Ectodermal cell (in vitro differentiated cells): ENCODE data around the gene NLGN4Y. TPM values are rescaled to one million over a fixed set of nuclear protein-coding genes. Genes with fewer than 3 reads are reported as not detected.
A peak's percentile ranks its signal among the peaks of the same experiment; 100 is the strongest.

Experiments
- H3K27ac ChIP-seq: 2 replicates; pipeline ENCODE4 v1.7.0; 2013; ENCODE audit warnings: mild to moderate bottlenecking, low read depth, low read length; ENCODE audit not compliant: insufficient read depth, poor library complexity, severe bottlenecking
- H3K27me3 ChIP-seq: 2 replicates; pipeline ENCODE4 v1.7.0; 2013; ENCODE audit warnings: mild to moderate bottlenecking, low read length; ENCODE audit not compliant: insufficient read depth, control insufficient read depth, poor library complexity, severe bottlenecking
- H3K36me3 ChIP-seq: one replicate; pipeline ENCODE4 v1.7.0; 2013; ENCODE audit warnings: low read length; ENCODE audit not compliant: control insufficient read depth, insufficient read depth
- H3K4me1 ChIP-seq: one replicate; pipeline ENCODE4 v1.7.0; 2013; ENCODE audit warnings: low read length; ENCODE audit not compliant: control insufficient read depth, insufficient read depth
- H3K4me3 ChIP-seq: 2 replicates; pipeline ENCODE4 v1.7.0; 2013; ENCODE audit warnings: low read depth, low read length, control low read depth; ENCODE audit not compliant: insufficient read depth
- H3K9me3 ChIP-seq: 2 replicates; pipeline ENCODE4 v1.7.0; 2013; ENCODE audit warnings: mild to moderate bottlenecking, low read length, moderate library complexity; ENCODE audit not compliant: control insufficient read depth
- WGBS, 2 experiments: methylation state at CpG; one replicate each; pipeline ENCODE4 v1.1.7; 2013; ENCODE audit warnings: missing lambda C conversion rate in 2 of 2; 5-methylcytosine and 5-hydroxymethylcytosine counted together
- polyA plus RNA-seq, 4 experiments: library from polyadenylated mRNA; stranded (reverse); fragments of 50-300 nt; gene quantifications; one replicate each; pipeline ENCODE4 v1.2.3, GENCODE V29; 2013

The NLGN4Y gene
- 19.3 TPM for polyA plus RNA-seq (2013, experiment 1 of 4)
- polyA plus RNA-seq (2013, experiment 2 of 4) = 20.6 TPM
- polyA plus RNA-seq (2013, experiment 3 of 4) = 16.5 TPM
- 18.3 TPM for polyA plus RNA-seq (2013, experiment 4 of 4)

GRCh38 chrY:14524272-14525231 is at the start of gene NLGN4Y:
Gene NLGN4Y, plus strand, starts transcription at chrY:14524529. Its CDS starts 97,591 bp downstream, at chrY:14622120.
- Histone ChIP-seq H3K9me3 (no peaks in the 10 kb centered on the region), H3K27me3 (no peaks in the 10 kb centered on the region), H3K27ac (peak within 1 kb of the TSS; percentile 50)

GRCh38 chrY:14485935-14486334 is 38.4 kb upstream of the NLGN4Y start:
- Histone ChIP-seq H3K4me1 (no peaks in the 10 kb centered on the region), H3K4me3 (no peak overlapping the region), H3K27me3 (no peaks in the 10 kb centered on the region), H3K27ac (no peak overlapping the region), H3K36me3 (no peaks in the 10 kb centered on the region), H3K9me3 (no peaks in the 10 kb centered on the region)

More at GRCh38 chrY:14524272-14525231, at the start of gene NLGN4Y:
- Histone ChIP-seq H3K4me1 (no peaks in the 10 kb centered on the region), H3K36me3 (no peaks in the 10 kb centered on the region), H3K4me3 (peak within 1 kb of the TSS; percentile 56)
- 0% methylated on average over 63 of the region's 65 CpGs for WGBS, 2 experiments

- H3K36me3 ChIP-seq = no peaks in the 10 kb centered on the region
- H3K9me3 ChIP-seq = no peaks in the 10 kb centered on the region
- H3K27ac ChIP-seq = no peak overlapping the region
- WGBS, 2 experiments = 50 to 100% methylated on average over 1 of the region's 1 CpG
- no peaks in the 10 kb centered on the region for H3K4me1 ChIP-seq
- no peak overlapping the region for H3K4me3 ChIP-seq
- H3K27me3 ChIP-seq = no peaks in the 10 kb centered on the region
These were observed 34.1 kb upstream of the NLGN4Y start for GRCh38 chrY:14490226-14490625.

- H3K4me1 ChIP-seq = no peaks in the 10 kb centered on the region
- H3K36me3 ChIP-seq = no peaks in the 10 kb centered on the region
- no peak overlapping the region for H3K27ac ChIP-seq
- no peaks in the 10 kb centered on the region for H3K9me3 ChIP-seq
- no peak overlapping the region for H3K4me3 ChIP-seq
- no peaks in the 10 kb centered on the region for H3K27me3 ChIP-seq
- 97 to 100% methylated on average over 2 of the region's 2 CpGs for WGBS, 2 experiments
These were observed 26.3 kb upstream of the NLGN4Y start for GRCh38 chrY:14498071-14498470.

GRCh38 chrY:14504592-14504991 is 19.7 kb upstream of the NLGN4Y start:
- Histone ChIP-seq H3K27me3 (no peaks in the 10 kb centered on the region), H3K27ac (no peak overlapping the region), H3K4me1 (no peaks in the 10 kb centered on the region), H3K4me3 (no peak overlapping the region), H3K9me3 (no peaks in the 10 kb centered on the region), H3K36me3 (no peaks in the 10 kb centered on the region)
- WGBS, 2 experiments = no CpG with 5 or more reads among the region's 2 CpGs

GRCh38 chrY:14522379-14522950 is 1.9 kb upstream of the NLGN4Y start:
- Histone ChIP-seq H3K4me3 (peak overlapping the region; percentile 56), H3K4me1 (no peaks in the 10 kb centered on the region), H3K36me3 (no peaks in the 10 kb centered on the region), H3K27me3 (no peaks in the 10 kb centered on the region), H3K27ac (no peak overlapping the region), H3K9me3 (no peaks in the 10 kb centered on the region)
- 0 to 1% methylated on average over 14 of the region's 14 CpGs for WGBS, 2 experiments

GRCh38 chrY:14523491-14524271 is 648 bp upstream of the NLGN4Y start:
- H3K36me3 ChIP-seq = no peaks in the 10 kb centered on the region
- H3K27me3 ChIP-seq = no peaks in the 10 kb centered on the region
- H3K4me3 ChIP-seq = peak overlapping the region; percentile 56
- H3K9me3 ChIP-seq = no peaks in the 10 kb centered on the region
- WGBS, 2 experiments = 0 to 1% methylated on average over 25 to 26 of the region's 31 CpGs
- no peaks in the 10 kb centered on the region for H3K4me1 ChIP-seq
- H3K27ac ChIP-seq = no peak overlapping the region

- H3K27ac ChIP-seq = no peak overlapping the region
These were observed 986 bp downstream of the NLGN4Y start for GRCh38 chrY:14525315-14525714.

GRCh38 chrY:14528361-14528760 is 4.0 kb downstream of the NLGN4Y start:
- Histone ChIP-seq H3K9me3 (no peaks in the 10 kb centered on the region), H3K36me3 (no peaks in the 10 kb centered on the region), H3K4me1 (no peaks in the 10 kb centered on the region), H3K4me3 (no peak overlapping the region), H3K27ac (no peak overlapping the region), H3K27me3 (no peaks in the 10 kb centered on the region)
- 91 to 93% methylated on average over 6 to 7 of the region's 7 CpGs for WGBS, 2 experiments

More at GRCh38 chrY:14525315-14525714, 986 bp downstream of the NLGN4Y start:
- Histone ChIP-seq H3K9me3 (no peaks in the 10 kb centered on the region), H3K36me3 (no peaks in the 10 kb centered on the region), H3K4me3 (peak overlapping the region; percentile 56), H3K4me1 (no peaks in the 10 kb centered on the region), H3K27me3 (no peaks in the 10 kb centered on the region)
- WGBS, 2 experiments = 0 to 1% methylated on average over 11 to 13 of the region's 13 CpGs

GRCh38 chrY:14536703-14537102 is 12.4 kb downstream of the NLGN4Y start:
- H3K9me3 ChIP-seq = no peaks in the 10 kb centered on the region
- H3K4me1 ChIP-seq = no peaks in the 10 kb centered on the region
- H3K27me3 ChIP-seq = no peaks in the 10 kb centered on the region
- H3K27ac ChIP-seq = no peak overlapping the region
- no peak overlapping the region for H3K4me3 ChIP-seq
- no peaks in the 10 kb centered on the region for H3K36me3 ChIP-seq
